CD4-positive, alpha-beta memory T cell (primary cell): ENCODE data around the gene DCP1A. TPM values are rescaled to one million over a fixed set of nuclear protein-coding genes. Genes with fewer than 3 reads are reported as not detected.
A peak's percentile ranks its signal among the peaks of the same experiment; 100 is the strongest.
"Not testable (repeated sequence)": the region's sequence is repeated elsewhere in the genome, so short reads cannot be mapped to it uniquely, and the experiment has no call there.

ENCODE experiments used
- CTCF ChIA-PET: fragments of 350-600 bp; sonication (Branson Sonifier 250); formaldehyde crosslinking; loops from one replicate; lab custom pipeline; 2021; ENCODE audit warnings: inconsistent platforms; ENCODE audit not compliant: partially characterized antibody; lab: Charles Lee
- POLR2A ChIA-PET: fragments of 350-600 bp; sonication (Branson Sonifier 250); formaldehyde crosslinking; loops from one replicate; lab custom pipeline; 2021; ENCODE audit not compliant: partially characterized antibody; lab: Charles Lee
- DNase-seq, 5 donors: peaks; one replicate each; pipeline versions ENCODE4 v3.0.0 to v3.0.0-alpha.2; 2020 to 2022; ENCODE audit warnings: mixed read lengths in 1 of 5
- H3K27ac ChIP-seq: one replicate; pipeline ENCODE4 v1.7.0; 2013; ENCODE audit warnings: low read depth, low read length
- H3K27me3 ChIP-seq: 2 replicates; pipeline ENCODE4 v1.7.0; 2013; ENCODE audit warnings: mild to moderate bottlenecking, low read length, moderate library complexity; ENCODE audit not compliant: insufficient read depth
- H3K36me3 ChIP-seq: 2 replicates; pipeline ENCODE4 v1.7.0; 2013; ENCODE audit warnings: mild to moderate bottlenecking, low read length, moderate library complexity; ENCODE audit not compliant: insufficient read depth
- H3K4me1 ChIP-seq: 2 replicates; pipeline ENCODE4 v1.7.0; 2013; ENCODE audit warnings: mild to moderate bottlenecking, low read length, moderate library complexity; ENCODE audit not compliant: insufficient read depth
- H3K4me3 ChIP-seq, 2 donors: one replicate each; pipeline ENCODE4 v1.7.0; 2013; ENCODE audit warnings: low read length in 2 of 2, mild to moderate bottlenecking in 1 of 2
- H3K9me3 ChIP-seq, 2 donors: one replicate each; pipeline ENCODE4 v1.7.0; 2013; ENCODE audit warnings: low read length in 2 of 2, control low read depth in 1 of 2; ENCODE audit not compliant: control insufficient read depth in 1 of 2
- H3K27ac Mint-ChIP-seq, 7 donors: one replicate each; pipeline ENCODE4 v1.8.0; 2020 to 2021; ENCODE audit warnings: mixed read lengths in 7 of 7, mild to moderate bottlenecking in 6 of 7, inconsistent platforms in 3 of 7, moderate library complexity in 3 of 7
- H3K27me3 Mint-ChIP-seq, 2 donors: one replicate each; pipeline ENCODE4 v1.8.0; 2020 to 2021; ENCODE audit warnings: mixed read lengths in 2 of 2
- H3K36me3 Mint-ChIP-seq, 2 donors: one replicate each; pipeline ENCODE4 v1.8.0; 2020 to 2021; ENCODE audit warnings: mixed read lengths in 2 of 2, inconsistent platforms in 1 of 2, mild to moderate bottlenecking in 1 of 2
- H3K4me1 Mint-ChIP-seq, 4 donors: one replicate each; pipeline ENCODE4 v1.8.0; 2020 to 2021; ENCODE audit warnings: mixed read lengths in 4 of 4, mild to moderate bottlenecking in 1 of 4
- H3K4me3 Mint-ChIP-seq, 8 donors: one replicate each; pipeline ENCODE4 v1.8.0; 2020 to 2021; ENCODE audit warnings: mixed read lengths in 8 of 8, mild to moderate bottlenecking in 7 of 8, moderate library complexity in 6 of 8, inconsistent platforms in 3 of 8
- H3K9me3 Mint-ChIP-seq, 8 donors: one replicate each; pipeline ENCODE4 v1.8.0; 2020 to 2021; ENCODE audit warnings: mixed read lengths in 8 of 8, mild to moderate bottlenecking in 5 of 8, inconsistent platforms in 3 of 8, moderate library complexity in 1 of 8
- intact Hi-C: fragments of 100-400 bp; cut with micrococcal nuclease; formaldehyde crosslinking; loops from one replicate; pipeline ENCODE4 v1.15.1; 2023
- polyA plus RNA-seq, 2 donors: library from polyadenylated mRNA; unstranded; fragments of 300-500 nt; fragmentation: Illumina TruSeq; gene quantifications; one replicate each; pipeline ENCODE4 v1.2.3, GENCODE V29; 2021
- total RNA-seq, 2 experiments: library from RNA; stranded (reverse); gene quantifications; one replicate each; pipeline ENCODE4 v1.2.3, GENCODE V29; 2021

The DCP1A gene
- total and polyA plus RNA-seq, 4 experiments from 2014 or later = 40.9 to 94.1 (median 59.3) TPM

DNA sequence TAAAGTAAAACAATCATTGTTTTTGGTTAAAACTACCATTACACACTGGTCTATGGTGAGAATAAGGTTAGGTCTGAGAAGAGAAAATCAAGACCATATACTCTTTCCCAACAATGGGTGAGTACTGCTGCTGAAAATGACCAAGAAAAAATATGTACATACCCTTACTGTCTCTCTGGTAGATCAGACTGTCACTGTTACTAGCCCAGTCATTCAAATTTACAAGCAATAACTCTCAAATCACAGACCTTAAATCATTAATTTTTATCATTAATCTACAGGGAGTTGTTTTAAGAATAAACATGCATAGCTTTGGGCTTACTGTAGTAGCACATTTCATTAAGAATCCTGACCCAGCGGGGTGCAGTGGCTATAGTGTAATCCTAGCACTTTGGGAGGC is 17.4 kb downstream of the DCP1A start:
- POLR2A ChIA-PET = no interaction called here
- peaks cover 8% of the 10 kb centered on the region for H3K36me3 ChIP-seq
- H3K9me3 ChIP-seq = no peaks in the 10 kb centered on the region
- peaks cover 24 to 36% (median 28%) of the 10 kb centered on the region in 4 donors for H3K4me1 Mint-ChIP-seq
- H3K9me3 Mint-ChIP-seq = no peaks in the 10 kb centered on the region
- intact Hi-C loops = no loop called here
- no peak for DNase-seq
- H3K27me3 ChIP-seq = no peaks in the 10 kb centered on the region
- H3K36me3 Mint-ChIP-seq = peaks cover 21 to 53% of the 10 kb centered on the region in 2 donors
- H3K27ac ChIP-seq = no peak overlapping the region
- H3K4me1 ChIP-seq = peaks cover 9% of the 10 kb centered on the region
- peak overlapping the region in 1 of 7 donors; percentile 57 for H3K27ac Mint-ChIP-seq
- H3K4me3 Mint-ChIP-seq = no peak overlapping the region
- CTCF ChIA-PET = interaction anchor here (1.2 kb wide), 1 partner anchor 17 kb away, joined by 3 read pairs; no protein-coding TSS in a partner anchor
- H3K4me3 ChIP-seq = no peak overlapping the region
- no peaks in the 10 kb centered on the region for H3K27me3 Mint-ChIP-seq

DNA sequence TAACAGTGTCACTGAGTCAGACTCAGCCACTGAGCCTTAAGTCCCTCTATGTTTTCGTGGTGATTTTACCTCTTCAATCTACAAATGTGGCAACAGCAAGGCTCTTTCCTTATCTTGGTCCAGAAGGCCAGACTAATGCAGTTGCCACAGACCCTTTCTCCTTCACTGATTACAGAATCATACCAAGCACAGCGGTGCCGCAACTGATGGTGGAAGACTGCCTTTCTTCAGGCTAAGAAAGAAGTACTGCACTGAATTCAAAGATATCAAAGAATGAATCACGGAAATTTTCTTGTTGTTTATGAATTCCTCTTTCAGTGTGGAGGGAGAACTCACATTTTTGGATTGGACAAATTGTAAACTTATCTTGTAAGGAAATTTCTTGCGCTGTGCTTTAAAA is 18.6 kb downstream of the DCP1A start:
- Mint-ChIP-seq H3K9me3 (no peaks in the 10 kb centered on the region), H3K4me1 (peaks cover 23 to 42% (median 28%) of the 10 kb centered on the region in 4 donors), H3K27me3 (no peaks in the 10 kb centered on the region), H3K4me3 (no peak overlapping the region), H3K27ac (peak overlapping the region in 1 of 7 donors; percentile 27), H3K36me3 (peaks cover 11 to 46% of the 10 kb centered on the region in 2 donors)
- no peaks in the 10 kb centered on the region for H3K27me3 ChIP-seq
- intact Hi-C loops = no loop called here
- ChIA-PET POLR2A (no interaction called here), CTCF (no interaction called here)
- H3K9me3 ChIP-seq = no peaks in the 10 kb centered on the region
- peaks cover 9% of the 10 kb centered on the region for H3K4me1 ChIP-seq
- H3K27ac ChIP-seq = no peak overlapping the region
- DNase-seq = no peak
- no peak overlapping the region for H3K4me3 ChIP-seq
- H3K36me3 ChIP-seq = peaks cover 8% of the 10 kb centered on the region

DNA sequence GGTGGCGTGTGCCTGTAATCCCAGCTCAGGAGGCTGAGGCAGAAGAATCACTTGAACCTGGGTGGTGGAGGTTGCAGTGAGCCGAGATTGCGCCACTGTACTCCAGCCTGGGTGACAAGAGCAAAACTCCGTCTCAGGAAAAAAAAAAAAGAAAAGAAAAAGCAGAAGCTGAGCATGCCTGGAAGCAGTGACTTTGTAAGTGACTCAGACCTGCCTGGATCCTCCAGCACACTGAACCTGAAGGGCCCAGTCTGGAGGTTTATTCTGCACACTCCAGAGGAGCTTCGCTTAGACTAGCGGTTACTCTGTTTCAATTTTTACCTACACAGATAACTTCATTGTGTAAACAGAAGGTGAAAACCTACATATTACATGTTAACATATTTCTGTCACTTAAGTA is 19.4 kb downstream of the DCP1A start:
- intact Hi-C loops, DNase-seq: not testable (repeated sequence)
- H3K4me1 Mint-ChIP-seq = peaks cover 23 to 42% (median 31%) of the 10 kb centered on the region in 4 donors

DNA sequence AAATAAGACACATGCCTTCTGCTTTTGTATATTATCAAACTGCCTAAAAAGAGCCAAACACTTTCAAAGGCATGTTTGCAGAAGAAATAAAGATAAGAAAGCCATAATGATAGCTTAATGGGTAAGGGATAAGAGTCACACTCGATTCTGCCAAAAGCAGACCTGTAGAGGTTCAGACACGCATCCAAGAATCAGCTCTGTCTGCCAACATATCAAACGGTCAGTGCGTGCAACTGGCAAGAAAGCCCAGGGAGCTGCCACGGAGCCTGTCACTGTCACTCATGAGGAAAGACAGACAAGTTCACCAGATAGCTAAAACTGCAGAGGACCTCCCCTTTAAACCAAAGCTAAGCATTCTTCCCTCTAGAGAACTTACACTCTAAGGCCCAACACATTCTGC is 23.2 kb downstream of the DCP1A start:
- ChIA-PET POLR2A (interaction anchor here (0.9 kb wide), 1 partner anchor 15 kb away, joined by 3 read pairs; no protein-coding TSS in a partner anchor), CTCF (interaction anchor here (0.8 to 1.0 kb wide), 2 partner anchors 23 to 39 kb away, joined by 3 read pairs; partner anchors contain the start of gene DCP1A)
- Histone ChIP-seq H3K4me1 (peaks cover 9% of the 10 kb centered on the region), H3K36me3 (peaks cover 9% of the 10 kb centered on the region), H3K9me3 (no peaks in the 10 kb centered on the region), H3K4me3 (no peak overlapping the region), H3K27ac (no peak overlapping the region), H3K27me3 (no peaks in the 10 kb centered on the region)
- no peak overlapping the region for H3K27ac Mint-ChIP-seq
- H3K27me3 Mint-ChIP-seq = no peaks in the 10 kb centered on the region
- peaks cover 19 to 32% (median 22%) of the 10 kb centered on the region in 4 donors for H3K4me1 Mint-ChIP-seq
- H3K4me3 Mint-ChIP-seq = no peak overlapping the region
- H3K36me3 Mint-ChIP-seq = peaks cover 14 to 39% of the 10 kb centered on the region in 2 donors
- intact Hi-C loops = no loop called here
- no peak for DNase-seq
- H3K9me3 Mint-ChIP-seq = no peaks in the 10 kb centered on the region

More for the DNA sequence above, 19.4 kb downstream of the DCP1A start:
- H3K9me3 Mint-ChIP-seq, H3K27ac ChIP-seq, H3K36me3 ChIP-seq, CTCF ChIA-PET, POLR2A ChIA-PET, H3K27me3 ChIP-seq, H3K4me1 ChIP-seq, H3K4me3 ChIP-seq, H3K27ac Mint-ChIP-seq, H3K4me3 Mint-ChIP-seq, H3K27me3 Mint-ChIP-seq, H3K9me3 ChIP-seq: not testable (repeated sequence)
- peaks cover 8 to 49% of the 10 kb centered on the region in 2 donors for H3K36me3 Mint-ChIP-seq

DNA sequence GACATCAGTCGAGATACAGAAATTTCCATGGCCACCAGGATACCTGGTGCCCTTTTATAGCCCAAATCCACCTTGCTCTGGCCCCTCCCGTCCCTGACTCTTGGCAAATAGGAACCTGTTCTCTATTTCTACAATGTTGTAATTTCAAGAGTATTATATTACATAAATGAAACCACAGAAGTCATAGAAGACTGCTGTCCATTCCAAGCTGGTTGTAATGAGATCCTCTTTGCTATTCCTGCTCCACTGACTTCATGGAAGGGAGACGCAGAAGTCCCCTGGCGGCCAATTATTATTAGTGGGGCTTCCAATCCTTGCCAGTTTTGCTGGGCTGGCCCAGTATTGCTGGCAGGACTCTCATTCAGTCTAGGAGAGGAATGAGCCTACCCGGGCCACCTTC is 26.6 kb downstream of the DCP1A start:
- Mint-ChIP-seq H3K4me1 (peaks cover 10 to 18% (median 13%) of the 10 kb centered on the region in 4 donors), H3K4me3 (no peak overlapping the region), H3K36me3 (peaks cover 15 to 49% of the 10 kb centered on the region in 2 donors), H3K27me3 (no peaks in the 10 kb centered on the region), H3K9me3 (no peaks in the 10 kb centered on the region), H3K27ac (peak overlapping the region in 1 of 7 donors; percentile 76)
- Histone ChIP-seq H3K4me1 (no peaks in the 10 kb centered on the region), H3K4me3 (no peak overlapping the region), H3K27me3 (no peaks in the 10 kb centered on the region), H3K36me3 (peaks cover 15% of the 10 kb centered on the region), H3K9me3 (no peaks in the 10 kb centered on the region), H3K27ac (no peak overlapping the region)
- CTCF ChIA-PET = no interaction called here
- POLR2A ChIA-PET = no interaction called here
- intact Hi-C loops = no loop called here
- no peak for DNase-seq

DNA sequence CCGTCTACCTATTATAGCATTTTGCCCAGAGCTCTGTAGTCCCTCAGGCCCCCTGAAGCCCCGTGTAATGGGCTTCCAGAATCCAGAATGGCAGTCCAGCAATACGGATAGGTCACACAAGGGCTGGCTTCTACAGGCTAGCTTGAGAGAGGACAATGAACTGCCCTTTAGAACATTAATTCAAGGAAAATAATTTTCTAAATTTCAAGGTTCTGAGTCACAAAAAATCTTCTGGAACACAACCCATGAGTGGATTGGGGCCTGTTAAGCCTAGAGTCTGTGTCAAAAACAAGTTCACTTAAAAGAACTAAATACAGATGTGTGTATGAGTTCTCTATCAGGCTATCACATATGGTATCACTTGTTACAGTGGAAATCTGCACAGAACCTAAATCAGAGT is 28.8 kb downstream of the DCP1A start:
- H3K4me3 ChIP-seq = no peak overlapping the region
- no peaks in the 10 kb centered on the region for H3K9me3 ChIP-seq
- H3K4me1 ChIP-seq = no peaks in the 10 kb centered on the region
- ChIA-PET CTCF (no interaction called here), POLR2A (no interaction called here)
- no peaks in the 10 kb centered on the region for H3K27me3 Mint-ChIP-seq
- H3K4me1 Mint-ChIP-seq = peaks cover 0 to 11% (median 7%) of the 10 kb centered on the region in 4 donors
- no peak overlapping the region for H3K4me3 Mint-ChIP-seq
- H3K9me3 Mint-ChIP-seq = no peaks in the 10 kb centered on the region
- no peaks in the 10 kb centered on the region for H3K27me3 ChIP-seq
- intact Hi-C loops = no loop called here
- peaks cover 15 to 43% of the 10 kb centered on the region in 2 donors for H3K36me3 Mint-ChIP-seq
- H3K27ac Mint-ChIP-seq = no peak overlapping the region
- peaks cover 15% of the 10 kb centered on the region for H3K36me3 ChIP-seq
- DNase-seq = no peak
- H3K27ac ChIP-seq = no peak overlapping the region

DNA sequence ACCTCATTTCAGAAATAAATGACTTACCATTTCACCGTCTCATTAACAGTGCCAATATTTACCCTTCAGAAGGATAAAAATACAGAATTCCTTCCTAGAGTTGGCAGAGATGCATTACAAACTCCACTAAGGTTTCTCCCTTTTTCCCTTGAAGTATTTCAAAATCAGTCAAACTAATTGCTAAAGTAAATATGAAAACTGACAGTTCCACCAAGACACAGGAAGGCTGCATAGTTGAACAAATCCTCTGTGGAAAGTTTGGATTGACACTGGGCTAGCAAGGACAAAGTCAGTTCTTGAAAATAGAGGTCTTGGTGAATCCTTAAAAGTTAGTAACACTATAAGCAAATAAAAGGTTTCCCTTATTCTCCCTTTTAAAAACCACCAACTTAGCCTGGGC is 34.5 kb downstream of the DCP1A start:
- no peaks in the 10 kb centered on the region for H3K9me3 ChIP-seq
- CTCF ChIA-PET = interaction anchor here (0.9 kb wide), 1 partner anchor 17 kb away, joined by 3 read pairs; no protein-coding TSS in a partner anchor
- H3K4me1 Mint-ChIP-seq = peaks cover 0 to 1% (median 0%) of the 10 kb centered on the region in 4 donors

More for the DNA sequence above, 34.5 kb downstream of the DCP1A start:
- Histone ChIP-seq H3K36me3 (peaks cover 40% of the 10 kb centered on the region), H3K27me3 (no peaks in the 10 kb centered on the region), H3K27ac (no peak overlapping the region), H3K4me3 (no peak overlapping the region), H3K4me1 (no peaks in the 10 kb centered on the region)
- DNase-seq = no peak
- Mint-ChIP-seq H3K27me3 (no peaks in the 10 kb centered on the region), H3K27ac (peak overlapping the region in 1 of 7 donors; percentile 13), H3K4me3 (no peak overlapping the region), H3K36me3 (peaks cover 25 to 57% of the 10 kb centered on the region in 2 donors), H3K9me3 (no peaks in the 10 kb centered on the region)
- POLR2A ChIA-PET = no interaction called here
- intact Hi-C loops = no loop called here
